ENCODE measurements around the gene PDF. TPM values are rescaled to one million over a fixed set of nuclear protein-coding genes. Genes with fewer than 3 reads are reported as not detected.

Gene PDF
- total and polyA plus RNA-seq, 2 of the 13 experiments (the other 11 are each of a cell fraction or from before 2014, with no cell fraction given) = 12.4 to 48.8 TPM

DNA sequence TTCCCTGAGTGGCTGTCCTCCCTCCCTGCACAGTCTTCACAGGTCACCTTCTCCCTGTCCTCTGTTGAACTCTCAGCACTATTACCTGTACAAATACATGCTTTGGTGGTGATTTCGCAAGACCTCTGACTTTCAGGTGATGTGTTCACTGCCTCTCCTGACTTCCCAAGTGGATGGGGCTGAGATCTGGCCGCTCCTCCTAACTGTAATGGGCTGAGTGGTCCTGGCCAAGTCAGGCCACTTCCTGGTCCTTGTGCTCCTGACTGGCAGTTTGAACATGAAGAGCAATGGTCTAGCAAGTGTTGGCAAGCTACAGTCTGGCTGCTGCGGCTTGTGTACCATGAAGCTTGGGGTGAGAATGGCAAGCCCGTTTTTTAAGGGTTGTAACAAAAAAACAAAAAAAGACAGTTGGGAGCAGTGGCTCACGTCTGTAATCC is 32.9 kb upstream of the PDF start (continued):
- TF ChIP-seq HOXA7 (CRISPR knock-in tag; IDR thresholded peaks at IDR 0.05) (no peak), NONO (IDR thresholded peaks at IDR 0.05) (no peak), NONO (CRISPR knock-in tag; conservative IDR thresholded peaks at IDR 0.05) (peak; percentile 45; the same call in 1 of the 2 replicates), PAF1 (CRISPR knock-in tag; IDR thresholded peaks at IDR 0.05) (peak; percentile 74; the same call in 1 of the 2 replicates), ETV6 (CRISPR knock-in tag; conservative IDR thresholded peaks at IDR 0.05) (no peak), SP140L (CRISPR knock-in tag; IDR thresholded peaks at IDR 0.05; ENCODE audit: borderline replicate concordance) (no peak), FOXA3 (CRISPR knock-in tag; IDR thresholded peaks at IDR 0.05) (no peak), ARNTL (CRISPR knock-in tag; IDR thresholded peaks at IDR 0.05) (no peak), ZNF737 (CRISPR knock-in tag; IDR thresholded peaks at IDR 0.05; ENCODE audit: borderline replicate concordance) (no peak), GPN1 (CRISPR knock-in tag; IDR thresholded peaks at IDR 0.05; ENCODE audit: borderline replicate concordance) (no peak), TGIF2 (CRISPR knock-in tag; IDR thresholded peaks at IDR 0.05) (no peak), HNF4G (IDR thresholded peaks at IDR 0.05; ENCODE audit: borderline replicate concordance, low read depth, low read length) (no peak), HNF4G (CRISPR knock-in tag; IDR thresholded peaks at IDR 0.05; ENCODE audit: borderline replicate concordance, low read depth) (no peak), KLF6 (CRISPR knock-in tag; IDR thresholded peaks at IDR 0.05) (no peak), MEIS2 (CRISPR knock-in tag; IDR thresholded peaks at IDR 0.05) (no peak), ZNF20 (CRISPR knock-in tag; IDR thresholded peaks at IDR 0.05) (no peak), ZSCAN31 (CRISPR knock-in tag; IDR thresholded peaks at IDR 0.05; ENCODE audit: low read depth) (no peak), E2F2 (CRISPR knock-in tag; IDR thresholded peaks at IDR 0.05; ENCODE audit: borderline replicate concordance) (no peak), ZNF296 (CRISPR knock-in tag; conservative IDR thresholded peaks at IDR 0.05) (peak; percentile 63; the same call in 1 of the 2 replicates), PHF21A (CRISPR knock-in tag; IDR thresholded peaks at IDR 0.05) (0 out of 2 replicates have a peak, but pooled peaks have one; percentile 16), NCOA2 (CRISPR knock-in tag; IDR thresholded peaks at IDR 0.05) (no peak), SOX13 (IDR thresholded peaks at IDR 0.05) (no peak), SOX13 (CRISPR knock-in tag; conservative IDR thresholded peaks at IDR 0.05 in 1 of 2, IDR thresholded peaks at IDR 0.05 in 1 of 2) (no peak), ZNF598 (CRISPR knock-in tag; IDR thresholded peaks at IDR 0.05; ENCODE audit: borderline replicate concordance) (no peak)
- TF ChIP-seq, protein P1, sequence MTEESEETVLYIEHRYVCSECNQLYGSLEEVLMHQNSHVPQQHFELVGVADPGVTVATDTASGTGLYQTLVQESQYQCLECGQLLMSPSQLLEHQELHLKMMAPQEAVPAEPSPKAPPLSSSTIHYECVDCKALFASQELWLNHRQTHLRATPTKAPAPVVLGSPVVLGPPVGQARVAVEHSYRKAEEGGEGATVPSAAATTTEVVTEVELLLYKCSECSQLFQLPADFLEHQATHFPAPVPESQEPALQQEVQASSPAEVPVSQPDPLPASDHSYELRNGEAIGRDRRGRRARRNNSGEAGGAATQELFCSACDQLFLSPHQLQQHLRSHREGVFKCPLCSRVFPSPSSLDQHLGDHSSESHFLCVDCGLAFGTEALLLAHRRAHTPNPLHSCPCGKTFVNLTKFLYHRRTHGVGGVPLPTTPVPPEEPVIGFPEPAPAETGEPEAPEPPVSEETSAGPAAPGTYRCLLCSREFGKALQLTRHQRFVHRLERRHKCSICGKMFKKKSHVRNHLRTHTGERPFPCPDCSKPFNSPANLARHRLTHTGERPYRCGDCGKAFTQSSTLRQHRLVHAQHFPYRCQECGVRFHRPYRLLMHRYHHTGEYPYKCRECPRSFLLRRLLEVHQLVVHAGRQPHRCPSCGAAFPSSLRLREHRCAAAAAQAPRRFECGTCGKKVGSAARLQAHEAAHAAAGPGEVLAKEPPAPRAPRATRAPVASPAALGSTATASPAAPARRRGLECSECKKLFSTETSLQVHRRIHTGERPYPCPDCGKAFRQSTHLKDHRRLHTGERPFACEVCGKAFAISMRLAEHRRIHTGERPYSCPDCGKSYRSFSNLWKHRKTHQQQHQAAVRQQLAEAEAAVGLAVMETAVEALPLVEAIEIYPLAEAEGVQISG (CRISPR knock-in tag; IDR thresholded peaks at IDR 0.05) = peak; percentile 29; the same call in 1 of the 2 replicates
- TF ChIP-seq, protein P2, sequence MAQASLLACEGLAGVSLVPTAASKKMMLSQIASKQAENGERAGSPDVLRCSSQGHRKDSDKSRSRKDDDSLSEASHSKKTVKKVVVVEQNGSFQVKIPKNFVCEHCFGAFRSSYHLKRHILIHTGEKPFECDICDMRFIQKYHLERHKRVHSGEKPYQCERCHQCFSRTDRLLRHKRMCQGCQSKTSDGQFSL (CRISPR knock-in tag; IDR thresholded peaks at IDR 0.05) = no peak
- TF ChIP-seq, protein P3, sequence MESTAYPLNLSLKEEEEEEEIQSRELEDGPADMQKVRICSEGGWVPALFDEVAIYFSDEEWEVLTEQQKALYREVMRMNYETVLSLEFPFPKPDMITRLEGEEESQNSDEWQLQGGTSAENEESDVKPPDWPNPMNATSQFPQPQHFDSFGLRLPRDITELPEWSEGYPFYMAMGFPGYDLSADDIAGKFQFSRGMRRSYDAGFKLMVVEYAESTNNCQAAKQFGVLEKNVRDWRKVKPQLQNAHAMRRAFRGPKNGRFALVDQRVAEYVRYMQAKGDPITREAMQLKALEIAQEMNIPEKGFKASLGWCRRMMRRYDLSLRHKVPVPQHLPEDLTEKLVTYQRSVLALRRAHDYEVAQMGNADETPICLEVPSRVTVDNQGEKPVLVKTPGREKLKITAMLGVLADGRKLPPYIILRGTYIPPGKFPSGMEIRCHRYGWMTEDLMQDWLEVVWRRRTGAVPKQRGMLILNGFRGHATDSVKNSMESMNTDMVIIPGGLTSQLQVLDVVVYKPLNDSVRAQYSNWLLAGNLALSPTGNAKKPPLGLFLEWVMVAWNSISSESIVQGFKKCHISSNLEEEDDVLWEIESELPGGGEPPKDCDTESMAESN (CRISPR knock-in tag; conservative IDR thresholded peaks at IDR 0.05) = no peak
